AG09319 (cell line): ENCODE data around the gene SIK2.

ENCODE experiments used
- DNase-seq: peaks from one replicate; pipeline ENCODE4 v3.0.0-alpha.2; 2010; ENCODE audit warnings: low read depth; ENCODE audit errors: extremely low read depth
- TF ChIP-seq, protein P1 (sequence below): IDR thresholded peaks from 2 replicates; pipeline ENCODE4 v1.5.1; 2011; ENCODE audit warnings: low read depth, mild to moderate bottlenecking, inconsistent platforms, low read length, moderate library complexity

SIK2 gene

DNA sequence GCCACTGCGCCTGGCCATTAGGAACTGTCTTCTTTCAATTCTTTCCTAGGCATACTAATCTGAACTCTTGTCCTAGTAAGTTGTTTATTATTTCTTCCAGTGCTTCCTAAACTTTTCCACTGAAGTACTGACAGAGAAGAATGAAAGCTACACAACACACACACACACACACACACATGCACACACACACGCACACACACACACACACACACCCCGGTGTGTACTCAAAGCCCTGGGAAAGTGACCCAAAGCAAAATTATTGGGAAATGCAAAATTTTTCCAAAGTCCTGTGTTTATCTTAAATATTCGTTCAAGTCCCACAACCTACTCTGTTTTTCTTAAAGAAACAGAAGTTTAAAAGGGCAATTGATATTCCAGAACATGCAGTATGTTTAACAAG lies 19.4 kb upstream of the SIK2 start:
- TF ChIP-seq, protein P1, sequence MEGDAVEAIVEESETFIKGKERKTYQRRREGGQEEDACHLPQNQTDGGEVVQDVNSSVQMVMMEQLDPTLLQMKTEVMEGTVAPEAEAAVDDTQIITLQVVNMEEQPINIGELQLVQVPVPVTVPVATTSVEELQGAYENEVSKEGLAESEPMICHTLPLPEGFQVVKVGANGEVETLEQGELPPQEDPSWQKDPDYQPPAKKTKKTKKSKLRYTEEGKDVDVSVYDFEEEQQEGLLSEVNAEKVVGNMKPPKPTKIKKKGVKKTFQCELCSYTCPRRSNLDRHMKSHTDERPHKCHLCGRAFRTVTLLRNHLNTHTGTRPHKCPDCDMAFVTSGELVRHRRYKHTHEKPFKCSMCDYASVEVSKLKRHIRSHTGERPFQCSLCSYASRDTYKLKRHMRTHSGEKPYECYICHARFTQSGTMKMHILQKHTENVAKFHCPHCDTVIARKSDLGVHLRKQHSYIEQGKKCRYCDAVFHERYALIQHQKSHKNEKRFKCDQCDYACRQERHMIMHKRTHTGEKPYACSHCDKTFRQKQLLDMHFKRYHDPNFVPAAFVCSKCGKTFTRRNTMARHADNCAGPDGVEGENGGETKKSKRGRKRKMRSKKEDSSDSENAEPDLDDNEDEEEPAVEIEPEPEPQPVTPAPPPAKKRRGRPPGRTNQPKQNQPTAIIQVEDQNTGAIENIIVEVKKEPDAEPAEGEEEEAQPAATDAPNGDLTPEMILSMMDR: no peak
- no peak for DNase-seq

DNA sequence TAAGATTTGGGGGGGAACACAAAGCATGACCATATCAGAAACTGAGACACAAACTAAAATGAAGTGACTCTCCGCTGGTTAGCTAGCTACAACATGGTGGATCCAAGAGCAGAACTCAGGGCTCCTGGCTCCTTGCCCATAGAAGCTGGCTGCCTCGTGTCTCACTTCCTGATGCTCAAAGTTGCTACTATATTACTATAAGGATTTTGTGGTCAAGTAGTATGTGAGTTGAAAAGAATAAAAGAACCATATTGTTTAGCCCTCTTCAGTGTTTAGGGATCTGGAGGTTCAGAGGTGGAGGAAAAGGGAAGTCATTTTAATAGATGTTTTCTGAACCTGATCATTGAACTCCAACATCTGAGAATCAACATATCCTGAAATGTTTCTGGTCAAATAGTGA lies 16.9 kb upstream of the SIK2 start:
- TF ChIP-seq, protein P1: no peak
- DNase-seq: no peak

DNA sequence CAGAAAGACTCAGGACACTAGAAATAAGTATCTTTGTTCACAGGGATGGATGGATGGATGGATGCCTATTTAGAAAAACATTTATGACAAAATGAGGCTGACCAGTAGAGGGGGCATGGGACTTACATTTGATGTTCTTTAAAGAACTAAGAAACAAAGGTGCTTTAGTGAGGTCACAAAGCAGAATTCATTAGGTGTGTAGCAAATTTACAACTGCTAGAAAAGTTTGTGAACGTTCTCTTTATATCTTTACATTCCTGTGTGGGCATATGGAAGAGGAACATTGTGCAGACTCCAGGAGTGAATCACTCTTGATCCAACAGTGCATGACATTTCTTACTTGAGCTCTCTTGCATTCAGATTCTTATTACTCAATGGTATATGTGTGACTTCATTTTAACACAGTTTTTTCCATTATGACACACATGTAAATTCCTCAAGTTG lies 15.8 kb upstream of the SIK2 start:
- TF ChIP-seq, protein P1: peak; percentile 65
- DNase-seq: no peak

DNA sequence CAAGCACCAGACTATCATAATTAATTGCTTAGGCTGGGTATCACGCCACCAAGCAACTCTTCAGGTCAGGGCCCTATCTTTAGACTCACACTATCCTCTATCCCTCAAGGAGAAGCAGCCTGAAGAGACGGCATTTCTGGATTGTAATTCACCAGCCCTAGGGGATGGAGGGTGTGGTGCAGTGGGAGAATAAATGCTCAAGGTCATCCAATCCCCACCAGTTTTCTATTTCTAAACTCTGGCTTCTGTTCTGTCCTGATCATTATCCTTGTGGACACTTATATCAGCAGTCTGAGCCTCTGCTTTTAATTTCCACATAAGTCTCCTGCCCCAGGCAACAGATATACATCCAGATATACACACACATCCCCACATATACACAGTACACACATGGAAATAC lies 13.1 kb upstream of the SIK2 start:
- DNase-seq: no peak
- TF ChIP-seq, protein P1: no peak

DNA sequence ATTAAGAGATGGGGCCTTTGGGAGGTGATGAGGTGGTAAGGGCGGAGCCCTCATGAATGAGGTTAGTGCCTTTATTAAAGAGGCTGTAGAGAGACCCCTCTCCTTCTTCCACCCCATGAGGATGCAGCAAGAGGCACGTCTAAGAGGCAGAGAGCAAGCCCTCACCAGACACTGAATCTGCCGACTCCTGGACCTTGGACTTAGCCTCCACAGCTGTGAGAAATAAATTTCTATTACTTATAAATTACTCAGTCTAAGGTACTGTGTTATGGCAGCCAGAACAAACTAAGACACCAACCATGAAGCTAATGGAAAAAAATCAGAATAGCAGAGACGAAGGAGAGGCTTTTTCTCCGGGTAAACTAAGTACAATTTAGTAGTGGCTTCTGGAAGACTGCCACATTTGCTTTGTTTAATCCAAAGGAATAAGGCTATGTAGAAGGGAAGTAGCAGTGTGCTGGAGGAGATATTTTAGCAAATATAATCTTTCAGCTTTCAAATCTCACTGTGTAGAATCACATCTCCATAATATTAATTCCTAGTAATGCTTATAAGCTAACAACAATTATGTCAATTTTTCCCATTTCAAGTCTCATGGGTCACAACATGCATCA lies 12.3 kb upstream of the SIK2 start:
- TF ChIP-seq, protein P1: no peak
- no peak for DNase-seq

DNA sequence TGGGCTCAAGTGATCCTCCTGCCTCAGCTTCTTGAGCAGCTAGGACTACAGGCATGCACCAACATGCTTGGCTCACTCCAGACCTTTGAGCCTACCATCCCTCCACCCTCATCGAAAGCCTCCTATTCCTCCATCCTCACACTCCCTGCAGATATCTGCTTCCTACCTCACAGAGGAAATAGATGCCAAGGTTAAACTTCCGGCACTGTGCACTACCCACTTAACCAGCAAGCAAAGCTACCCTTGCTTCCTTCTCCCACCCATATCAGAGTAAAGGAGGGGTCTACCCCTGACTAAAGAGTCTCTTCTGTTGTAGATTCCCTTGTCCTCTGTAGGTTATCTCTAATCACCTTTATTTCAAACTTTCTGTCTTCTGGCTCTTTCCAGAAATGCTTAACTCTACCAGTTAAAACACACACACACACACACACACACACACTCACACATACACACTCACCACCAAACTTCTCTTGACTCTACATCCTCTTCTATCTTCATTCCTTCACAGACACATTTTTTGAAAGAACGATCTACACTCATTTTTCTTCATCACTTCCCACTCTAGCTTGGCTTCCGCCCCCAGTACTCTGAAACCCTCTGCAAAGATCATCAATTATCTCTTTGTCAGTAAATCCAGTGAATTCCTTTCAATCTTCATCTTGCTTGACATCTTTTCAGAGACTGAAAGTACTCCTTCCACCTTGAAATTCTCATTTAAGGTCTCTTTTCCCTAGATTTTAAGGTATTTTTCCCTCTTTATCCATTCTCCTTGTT lies 10.9 kb upstream of the SIK2 start:
- DNase-seq: no peak

DNA sequence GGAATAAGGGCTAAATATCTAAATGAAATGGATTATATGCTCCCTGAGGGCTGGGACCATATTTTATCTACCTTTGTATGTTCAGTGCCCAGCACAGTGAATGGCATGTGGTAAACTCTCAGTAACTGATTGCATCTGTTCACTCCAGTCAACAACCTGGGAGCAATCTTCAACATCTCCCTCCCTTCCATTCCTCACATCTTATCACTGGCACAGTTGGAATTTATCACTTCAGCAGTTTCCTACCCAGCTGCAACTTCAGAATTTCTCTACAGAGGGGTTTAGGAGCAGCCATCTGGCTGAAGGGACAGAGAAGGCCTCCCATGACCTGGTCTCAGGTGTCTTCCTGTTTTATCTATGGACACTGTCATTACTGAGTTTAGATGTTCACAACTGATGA lies 9.8 kb upstream of the SIK2 start:
- TF ChIP-seq, protein P1: no peak
- no peak for DNase-seq

More for the DNA sequence above, 10.9 kb upstream of the SIK2 start:
- TF ChIP-seq, protein P1: no peak
